Peyer's patch (tissue), 4 donors: Measurements from ENCODE around the gene RAB31.

Experiments used
- CTCF ChIP-seq, 6 experiments: fragments of 450-650 bp in 4 of 6; fragments of 200-600 bp in 2 of 6; sonication (generic) in 1 of 6; IDR thresholded peaks; one replicate each; pipeline ENCODE4 v1.5.1; 2017 to 2019; ENCODE audit warnings: antibody characterized with exemption in 6 of 6, mild to moderate bottlenecking in 3 of 6, moderate library complexity in 1 of 6
- POLR2A ChIP-seq, 2 donors: fragments of 450-650 bp; IDR thresholded peaks; one replicate each; pipeline ENCODE4 v1.5.1; 2017; ENCODE audit warnings: antibody characterized with exemption in 2 of 2, mild to moderate bottlenecking in 2 of 2, moderate library complexity in 2 of 2

GRCh38 chr18:9796011-9796410 is 87.9 kb downstream of the RAB31 start:
- TF ChIP-seq CTCF (IDR thresholded peaks at IDR 0.05): no peak
- no peak for TF ChIP-seq POLR2A (IDR thresholded peaks at IDR 0.05)
